ENCODE results near the gene SCML1.

SCML1 gene

GRCh38 chrX:17736856-17737709 lies at the start of gene SCML1:
Gene SCML1 (plus strand): TSS chrX:17737493. CDS start chrX:17744187, 6,694 bp downstream.
- peak; percentile 98 for DNase-seq

- no peak for DNase-seq
These were observed 49.6 kb upstream of the SCML1 start for GRCh38 chrX:17687648-17688047.

- peak; percentile 29 for DNase-seq
These were observed 47.3 kb upstream of the SCML1 start for GRCh38 chrX:17689971-17690409.

GRCh38 chrX:17692709-17693346 lies 44.5 kb upstream of the SCML1 start:
- no peak for DNase-seq

GRCh38 chrX:17697191-17697590 lies 40.1 kb upstream of the SCML1 start:
- DNase-seq, result no peak

- DNase-seq, result no peak
These were observed 36.3 kb upstream of the SCML1 start for GRCh38 chrX:17700976-17701375.

- no peak for DNase-seq
These were observed 34.1 kb upstream of the SCML1 start for GRCh38 chrX:17703201-17703600.

GRCh38 chrX:17705211-17705610 lies 32.1 kb upstream of the SCML1 start:
- no peak for DNase-seq

- DNase-seq, result no peak
These were observed 30.6 kb upstream of the SCML1 start for GRCh38 chrX:17706676-17707075.

- DNase-seq, result no peak
These were observed 29.6 kb upstream of the SCML1 start for GRCh38 chrX:17707731-17708130.

- no peak for DNase-seq
These were observed 26.4 kb upstream of the SCML1 start for GRCh38 chrX:17710871-17711301.

GRCh38 chrX:17713288-17713687 lies 24.0 kb upstream of the SCML1 start:
- DNase-seq, result no peak

GRCh38 chrX:17718649-17719165 lies 18.6 kb upstream of the SCML1 start:
- no peak for DNase-seq

- DNase-seq, result no peak
These were observed 17.6 kb upstream of the SCML1 start for GRCh38 chrX:17719711-17720110.

- DNase-seq, result no peak
These were observed 15.6 kb upstream of the SCML1 start for GRCh38 chrX:17721715-17722114.

GRCh38 chrX:17725181-17725580 lies 12.1 kb upstream of the SCML1 start:
- no peak for DNase-seq

- no peak for DNase-seq
These were observed 5.0 kb upstream of the SCML1 start for GRCh38 chrX:17732138-17732783.

GRCh38 chrX:17735406-17735805 lies 1.9 kb upstream of the SCML1 start:
- no peak for DNase-seq

- DNase-seq, result no peak
These were observed 826 bp upstream of the SCML1 start for GRCh38 chrX:17736478-17736855.

- DNase-seq, result peak; percentile 51
These were observed 355 bp downstream of the SCML1 start for GRCh38 chrX:17737710-17737985.

GRCh38 chrX:17737986-17738713 lies 857 bp downstream of the SCML1 start:
- DNase-seq, result peak; percentile 56

GRCh38 chrX:17738737-17739535 lies 1.6 kb downstream of the SCML1 start:
- DNase-seq, result no peak
